Stomach (tissue), 9 donors: ENCODE results near the gene TMEM248. TPM values are rescaled to one million over a fixed set of nuclear protein-coding genes. Genes with fewer than 3 reads are reported as not detected.
"Not testable (repeated sequence)": the region's sequence is repeated elsewhere in the genome, so short reads cannot be mapped to it uniquely, and the experiment has no call there.

Experiments
- DNase-seq, 2 donors: peaks; one replicate each; pipeline versions ENCODE4 v3.0.0 to v3.0.0-alpha.2; 2013 to 2019
- H3K27ac ChIP-seq, 5 donors: fragments of 200-600 bp in 4 of 5; sonication (generic) in 4 of 5; one replicate each; pipeline ENCODE4 v1.5.1; 2013 to 2019; ENCODE audit warnings: mild to moderate bottlenecking in 1 of 5, moderate library complexity in 1 of 5
- H3K27me3 ChIP-seq, 3 donors: fragments of 200-600 bp; sonication (generic); one replicate each; pipeline ENCODE4 v1.5.1; 2017 to 2019; ENCODE audit warnings: mixed run types in 1 of 3
- H3K36me3 ChIP-seq, 4 donors: fragments of 200-600 bp; sonication (generic); 1 replicate in 3 of 4; 2 replicates in 1 of 4; pipeline ENCODE4 v1.5.1; 2016 to 2019
- H3K4me1 ChIP-seq, 4 donors: fragments of 200-600 bp; sonication (generic); one replicate each; pipeline ENCODE4 v1.5.1; 2016 to 2019
- H3K4me3 ChIP-seq, 4 donors: fragments of 200-600 bp; sonication (generic) in 3 of 4; one replicate each; pipeline ENCODE4 v1.5.1; 2016 to 2019; ENCODE audit warnings: mild to moderate bottlenecking in 1 of 4
- H3K9me3 ChIP-seq, 4 donors: fragments of 200-600 bp; sonication (generic); one replicate each; pipeline ENCODE4 v1.5.1; 2016 to 2019
- EP300 ChIP-seq: sonication (generic); formaldehyde crosslinking; IDR thresholded peaks from one replicate; pipeline ENCODE4 v1.6.1; 2017; ENCODE audit warnings: antibody characterized with exemption
- POLR2A ChIP-seq, 4 donors: fragments of 450-650 bp; IDR thresholded peaks; one replicate each; pipeline ENCODE4 v1.6.1; 2016; ENCODE audit warnings: antibody characterized with exemption in 4 of 4, control low read depth in 2 of 4, mild to moderate bottlenecking in 1 of 4, moderate library complexity in 1 of 4
- POLR2AphosphoS5 ChIP-seq, 3 donors: sonication (generic); formaldehyde crosslinking; IDR thresholded peaks; one replicate each; pipeline ENCODE4 v1.6.1; 2016; ENCODE audit warnings: antibody characterized with exemption in 3 of 3
- WGBS, 5 donors: extraction: QIAGEN DNeasy Blood & Tissue Kit in 3 of 5; methylation state at CpG; one replicate each; pipeline versions ENCODE4 v1.1.5 to v1.1.7; 2013 to 2018; 5-methylcytosine and 5-hydroxymethylcytosine counted together
- intact Hi-C: fragments of 100-400 bp; cut with DNase I; formaldehyde crosslinking; loops from one replicate; pipeline ENCODE4 v1.15.1; 2023; ENCODE audit warnings: low total_unique reads
- polyA plus RNA-seq, 3 donors: library from polyadenylated mRNA; stranded (reverse); fragments of 200-250 nt; gene quantifications; one replicate each; pipeline ENCODE4 v1.2.3, GENCODE V29; 2013
- total RNA-seq, 5 donors: library from RNA; depleted of rRNA; stranded (reverse); fragments of >200 nt; gene quantifications; one replicate each; pipeline versions ENCODE4 v1.1.0 to v1.2.3, GENCODE V29; 2014 to 2016
- TF ChIP-seq, protein P1 (sequence below), 7 experiments: fragments of 450-650 bp in 4 of 7; fragments of 200-600 bp in 3 of 7; sonication (generic) in 3 of 7; IDR thresholded peaks; one replicate each; pipeline ENCODE4 v1.5.1; 2016 to 2019; ENCODE audit warnings: antibody characterized with exemption in 7 of 7, control low read depth in 2 of 7, mild to moderate bottlenecking in 1 of 7
- donor health status: healthy with polysubstance abuse.
- donor health status: Bipolar disorder and iron deficiency.
- donor health status: healthy.

Gene TMEM248
- total and polyA plus RNA-seq, 8 donors: 20.3 to 157 (median 118) TPM

DNA sequence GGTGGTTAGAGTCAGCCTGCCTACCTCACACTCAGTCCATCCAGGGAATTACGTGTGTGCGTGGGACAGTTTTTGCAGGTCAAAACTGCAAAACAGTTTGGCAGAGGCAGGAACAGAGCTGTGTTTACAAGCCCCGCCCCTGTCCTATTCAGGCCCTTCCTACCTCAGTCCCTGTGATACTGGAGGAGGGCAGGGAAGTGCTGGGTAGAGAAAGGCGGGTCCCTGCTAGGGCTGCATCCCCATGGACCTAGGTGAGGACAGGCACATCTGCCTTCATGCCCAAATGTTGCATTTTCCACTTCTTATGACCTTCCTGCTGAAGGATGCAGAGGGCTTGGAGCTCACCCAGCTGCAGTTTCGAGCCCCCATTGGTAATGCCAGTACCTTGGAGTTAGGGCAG is 49.3 kb downstream of the TMEM248 start:
- 44 to 58% (median 55%) methylated on average over 5 of the region's 5 CpGs for WGBS, 5 donors
- TF ChIP-seq EP300: no peak
- TF ChIP-seq, protein P1, sequence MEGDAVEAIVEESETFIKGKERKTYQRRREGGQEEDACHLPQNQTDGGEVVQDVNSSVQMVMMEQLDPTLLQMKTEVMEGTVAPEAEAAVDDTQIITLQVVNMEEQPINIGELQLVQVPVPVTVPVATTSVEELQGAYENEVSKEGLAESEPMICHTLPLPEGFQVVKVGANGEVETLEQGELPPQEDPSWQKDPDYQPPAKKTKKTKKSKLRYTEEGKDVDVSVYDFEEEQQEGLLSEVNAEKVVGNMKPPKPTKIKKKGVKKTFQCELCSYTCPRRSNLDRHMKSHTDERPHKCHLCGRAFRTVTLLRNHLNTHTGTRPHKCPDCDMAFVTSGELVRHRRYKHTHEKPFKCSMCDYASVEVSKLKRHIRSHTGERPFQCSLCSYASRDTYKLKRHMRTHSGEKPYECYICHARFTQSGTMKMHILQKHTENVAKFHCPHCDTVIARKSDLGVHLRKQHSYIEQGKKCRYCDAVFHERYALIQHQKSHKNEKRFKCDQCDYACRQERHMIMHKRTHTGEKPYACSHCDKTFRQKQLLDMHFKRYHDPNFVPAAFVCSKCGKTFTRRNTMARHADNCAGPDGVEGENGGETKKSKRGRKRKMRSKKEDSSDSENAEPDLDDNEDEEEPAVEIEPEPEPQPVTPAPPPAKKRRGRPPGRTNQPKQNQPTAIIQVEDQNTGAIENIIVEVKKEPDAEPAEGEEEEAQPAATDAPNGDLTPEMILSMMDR (IDR thresholded peaks at IDR 0.05): no peak
- no peak for TF ChIP-seq POLR2AphosphoS5 (IDR thresholded peaks at IDR 0.05)
- no peak for TF ChIP-seq POLR2A (IDR thresholded peaks at IDR 0.05)
- peak; percentile 32 to 35 for DNase-seq
- no peaks in the 10 kb centered on the region for H3K36me3 ChIP-seq
- H3K9me3 ChIP-seq: no peaks in the 10 kb centered on the region
- H3K4me3 ChIP-seq: no peak overlapping the region
- H3K27me3 ChIP-seq: no peaks in the 10 kb centered on the region
- peak overlapping the region in 1 of 5 donors; percentile 21 for H3K27ac ChIP-seq
- peaks cover 0 to 14% (median 2%) of the 10 kb centered on the region in 4 donors for H3K4me1 ChIP-seq
- intact Hi-C loops: no loop called here

DNA sequence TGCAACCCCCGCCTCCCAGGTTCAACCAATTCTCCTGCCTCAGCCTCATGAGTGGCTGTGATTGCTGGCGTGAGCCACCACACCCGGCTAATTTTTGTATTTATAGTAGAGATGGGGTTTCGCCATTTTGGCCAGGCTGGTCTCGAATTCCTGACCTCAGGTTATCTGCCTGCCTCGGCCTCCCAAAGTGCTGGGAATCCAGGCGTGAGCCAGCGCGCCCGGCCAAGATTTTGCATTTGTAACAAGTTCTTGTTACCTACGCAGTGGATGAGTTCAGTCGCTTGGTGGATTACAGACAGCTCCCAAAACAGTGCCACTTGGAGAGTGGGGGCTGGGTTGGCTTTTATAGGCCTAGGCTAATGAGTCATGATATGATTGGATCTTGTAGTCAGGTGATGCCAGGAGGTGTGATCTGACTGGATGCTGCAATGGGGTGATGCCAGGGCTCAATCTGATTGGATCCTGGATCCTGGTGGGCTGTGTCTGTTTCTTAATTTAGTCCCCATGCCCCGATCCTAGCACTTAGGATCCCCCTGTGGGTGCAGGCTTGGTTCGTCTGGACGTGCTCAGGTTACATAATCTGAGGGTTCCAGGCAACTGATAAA is 54.1 kb downstream of the TMEM248 start:
- DNase-seq: no peak
- no peaks in the 10 kb centered on the region for H3K36me3 ChIP-seq
- intact Hi-C loops: no loop called here
- H3K9me3 ChIP-seq: peaks cover 2 to 9% (median 6%) of the 10 kb centered on the region in 4 donors
- H3K27me3 ChIP-seq: no peaks in the 10 kb centered on the region
- TF ChIP-seq POLR2A (IDR thresholded peaks at IDR 0.05): no peak
- TF ChIP-seq POLR2AphosphoS5 (IDR thresholded peaks at IDR 0.05): no peak
- TF ChIP-seq EP300: no peak
- TF ChIP-seq, protein P1 (IDR thresholded peaks at IDR 0.05): no peak
- H3K4me3 ChIP-seq: no peak overlapping the region
- H3K27ac ChIP-seq: no peak overlapping the region
- WGBS, 5 donors: 84 to 90% (median 89%) methylated on average over 15 of the region's 15 CpGs
- H3K4me1 ChIP-seq: peaks cover 0 to 14% (median under 1%) of the 10 kb centered on the region in 4 donors

DNA sequence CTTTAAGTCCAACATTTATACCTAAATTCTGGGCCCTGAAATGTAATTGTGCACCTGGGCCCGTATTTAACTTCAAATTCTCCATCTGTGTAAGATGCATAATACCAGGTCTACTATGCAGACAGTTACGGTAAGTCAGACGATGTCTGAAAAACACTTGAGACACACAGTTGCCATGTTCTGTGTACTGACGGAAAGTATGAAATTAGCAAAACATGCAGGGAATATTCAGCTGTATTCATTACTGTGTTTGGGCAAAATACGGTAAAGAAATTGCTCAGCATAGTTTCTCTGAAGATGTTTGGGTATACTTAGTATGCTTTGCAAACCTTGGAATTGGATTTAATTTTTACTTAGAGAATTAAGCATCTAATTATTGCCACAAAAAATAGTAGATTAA is 57.3 kb downstream of the TMEM248 start:
- intact Hi-C loops, H3K36me3 ChIP-seq, DNase-seq, H3K4me3 ChIP-seq, H3K27ac ChIP-seq, H3K4me1 ChIP-seq, H3K27me3 ChIP-seq: not testable (repeated sequence)
- WGBS, 5 donors: 81 to 92% (median 90%) methylated on average over 4 to 5 of the region's 5 CpGs
- H3K9me3 ChIP-seq: peaks cover 7 to 21% (median 14%) of the 10 kb centered on the region in 4 donors

DNA sequence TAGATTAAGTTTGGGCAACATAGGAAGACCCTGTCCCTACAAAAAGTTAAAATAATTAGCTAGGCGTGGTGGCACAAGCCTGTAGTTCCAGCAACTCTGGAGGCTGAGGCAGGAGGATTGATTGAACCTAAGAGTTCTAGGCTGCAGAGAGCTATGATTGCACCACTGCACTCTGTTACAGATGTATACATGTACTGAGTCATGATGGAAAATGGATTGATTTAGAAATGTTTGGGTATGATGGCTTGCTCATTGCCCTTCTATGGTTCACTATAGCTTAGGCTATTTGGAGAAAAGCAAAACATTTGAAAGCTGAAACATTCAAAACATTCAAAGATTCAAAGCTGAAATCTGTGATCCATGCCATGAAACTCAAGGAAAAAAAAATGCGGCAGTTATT is 58.0 kb downstream of the TMEM248 start:
- peaks cover 7 to 21% (median 14%) of the 10 kb centered on the region in 4 donors for H3K9me3 ChIP-seq
- H3K4me3 ChIP-seq, H3K4me1 ChIP-seq, H3K36me3 ChIP-seq, H3K27ac ChIP-seq, intact Hi-C loops, H3K27me3 ChIP-seq, DNase-seq: not testable (repeated sequence)
- 78 to 97% (median 89%) methylated on average over 2 of the region's 2 CpGs for WGBS, 5 donors

DNA sequence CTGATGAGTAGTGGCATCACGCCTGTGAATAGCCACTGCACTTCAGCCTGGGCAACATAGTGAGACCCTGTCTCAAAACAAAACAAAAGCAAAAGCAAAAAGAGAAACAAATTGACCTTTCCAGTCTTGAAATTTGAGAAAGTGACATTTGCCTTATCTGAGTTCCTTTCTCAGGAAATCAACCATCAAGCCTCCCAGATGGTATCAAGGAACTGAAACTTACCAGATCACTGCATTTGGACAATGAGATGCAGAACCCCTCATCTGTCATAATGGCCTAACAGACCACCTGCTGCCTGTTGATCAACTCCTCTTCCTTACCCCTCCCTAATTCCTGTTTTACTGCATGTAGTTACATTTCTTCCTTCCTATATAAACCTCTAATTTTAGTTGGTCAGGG is 59.3 kb downstream of the TMEM248 start:
- H3K36me3 ChIP-seq, H3K4me3 ChIP-seq, H3K4me1 ChIP-seq, H3K27me3 ChIP-seq, H3K27ac ChIP-seq, intact Hi-C loops, DNase-seq: not testable (repeated sequence)
- WGBS, 5 donors: 93 to 100% (median 100%) methylated on average over 1 of the region's 1 CpG
- peaks cover 7 to 21% (median 14%) of the 10 kb centered on the region in 4 donors for H3K9me3 ChIP-seq

DNA sequence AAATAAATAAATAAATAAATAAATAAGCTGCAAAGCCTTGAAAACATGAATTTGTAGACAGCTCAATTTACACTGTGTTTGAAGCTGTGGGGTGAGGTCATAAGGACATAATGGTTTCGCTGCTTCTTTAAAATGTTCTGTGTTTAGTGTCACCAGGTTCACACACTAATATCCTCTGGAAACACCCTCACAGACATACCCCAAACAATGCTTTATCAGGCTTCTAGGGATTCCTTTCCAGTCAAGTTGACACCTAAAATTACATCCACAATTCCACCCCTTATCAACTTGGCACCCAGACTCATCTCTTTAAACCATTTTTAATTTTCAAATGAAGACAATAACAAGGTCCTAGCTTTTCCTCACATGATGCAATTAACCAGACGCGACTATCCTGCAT is 68.5 kb downstream of the TMEM248 start:
- H3K36me3 ChIP-seq: peaks cover 59 to 76% (median 73%) of the 10 kb centered on the region in 4 donors
- H3K9me3 ChIP-seq, intact Hi-C loops, H3K27ac ChIP-seq, DNase-seq, H3K4me3 ChIP-seq, H3K27me3 ChIP-seq: not testable (repeated sequence)
- H3K4me1 ChIP-seq: peaks cover 0 to 33% (median 15%) of the 10 kb centered on the region in 4 donors
- 94 to 100% (median 96%) methylated on average over 1 to 3 of the region's 3 CpGs for WGBS, 5 donors

DNA sequence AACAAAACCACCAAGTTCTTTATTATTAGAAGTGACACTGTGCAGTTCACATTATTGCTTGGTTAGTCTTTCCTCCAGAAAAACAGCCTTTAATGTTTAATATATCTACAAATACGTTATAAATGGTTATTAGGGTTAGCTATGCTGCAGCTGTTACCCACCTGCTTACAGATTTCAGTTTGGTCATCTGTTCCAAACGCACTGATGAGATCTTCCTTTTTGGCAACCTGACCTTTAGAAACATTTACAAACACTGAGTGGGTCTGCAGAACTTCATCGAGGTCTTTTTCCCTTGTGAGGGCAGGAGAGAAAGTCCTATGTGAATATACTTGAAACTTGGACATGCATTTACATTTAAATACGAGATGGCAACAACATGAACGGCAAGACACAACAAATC is 73.0 kb downstream of the TMEM248 start:
- Histone ChIP-seq H3K4me3 (peak overlapping the region; percentile 67 to 88 (median 77)), H3K36me3 (peaks cover 40 to 51% (median 48%) of the 10 kb centered on the region in 4 donors), H3K4me1 (peaks cover 8 to 45% (median 26%) of the 10 kb centered on the region in 4 donors), H3K27ac (peak overlapping the region in 4 of 5 donors; percentile 98 to 100 (median 100))
- peak in 1 of 2 donors; percentile 4 for DNase-seq
- intact Hi-C loops, H3K9me3 ChIP-seq, H3K27me3 ChIP-seq: not testable (repeated sequence)
- WGBS, 5 donors: 34 to 45% (median 39%) methylated on average over 4 to 5 of the region's 5 CpGs
